ENCODE data around the gene KIR3DL3. TPM values are rescaled to one million over a fixed set of nuclear protein-coding genes. Genes with fewer than 3 reads are reported as not detected.
"Not testable (repeated sequence)": the region's sequence is repeated elsewhere in the genome, so short reads cannot be mapped to it uniquely, and the experiment has no call there.

The KIR3DL3 gene
- total RNA-seq, 1 donor from 2014 or later, result not detected

DNA sequence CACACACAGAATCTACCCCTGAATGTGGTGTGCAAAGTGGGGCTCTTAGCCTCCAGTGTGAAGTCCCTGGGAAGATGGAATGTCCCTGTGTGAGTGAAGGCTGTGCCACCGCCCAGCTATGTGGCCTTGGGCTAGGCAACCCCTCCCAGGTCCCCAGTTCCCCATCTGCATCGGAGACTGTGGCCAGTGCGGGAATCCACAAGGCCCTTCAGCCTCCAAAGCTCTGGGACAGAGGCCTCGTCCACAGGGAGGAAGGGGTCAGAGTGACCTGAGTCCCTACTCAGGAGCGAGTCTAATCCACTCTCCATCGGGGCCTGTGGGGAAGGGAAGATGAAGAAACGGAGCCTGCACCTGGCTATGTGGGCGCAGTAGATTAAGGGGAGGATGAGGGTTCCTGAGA is 19.3 kb upstream of the KIR3DL3 start:
- Histone ChIP-seq H3K4me3 (no peak overlapping the region), H3K4me1 (no peaks in the 10 kb centered on the region), H3K9me3 (no peaks in the 10 kb centered on the region), H3K36me3 (no peaks in the 10 kb centered on the region), H3K27me3 (peaks cover 5% of the 10 kb centered on the region), H3K27ac (no peak overlapping the region)
- intact Hi-C loops (cut with DNase I), result no loop called here
- no peak for ATAC-seq
- DNase-seq, result no peak
- TF ChIP-seq, protein P1, sequence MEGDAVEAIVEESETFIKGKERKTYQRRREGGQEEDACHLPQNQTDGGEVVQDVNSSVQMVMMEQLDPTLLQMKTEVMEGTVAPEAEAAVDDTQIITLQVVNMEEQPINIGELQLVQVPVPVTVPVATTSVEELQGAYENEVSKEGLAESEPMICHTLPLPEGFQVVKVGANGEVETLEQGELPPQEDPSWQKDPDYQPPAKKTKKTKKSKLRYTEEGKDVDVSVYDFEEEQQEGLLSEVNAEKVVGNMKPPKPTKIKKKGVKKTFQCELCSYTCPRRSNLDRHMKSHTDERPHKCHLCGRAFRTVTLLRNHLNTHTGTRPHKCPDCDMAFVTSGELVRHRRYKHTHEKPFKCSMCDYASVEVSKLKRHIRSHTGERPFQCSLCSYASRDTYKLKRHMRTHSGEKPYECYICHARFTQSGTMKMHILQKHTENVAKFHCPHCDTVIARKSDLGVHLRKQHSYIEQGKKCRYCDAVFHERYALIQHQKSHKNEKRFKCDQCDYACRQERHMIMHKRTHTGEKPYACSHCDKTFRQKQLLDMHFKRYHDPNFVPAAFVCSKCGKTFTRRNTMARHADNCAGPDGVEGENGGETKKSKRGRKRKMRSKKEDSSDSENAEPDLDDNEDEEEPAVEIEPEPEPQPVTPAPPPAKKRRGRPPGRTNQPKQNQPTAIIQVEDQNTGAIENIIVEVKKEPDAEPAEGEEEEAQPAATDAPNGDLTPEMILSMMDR (IDR thresholded peaks at IDR 0.05), result no peak

DNA sequence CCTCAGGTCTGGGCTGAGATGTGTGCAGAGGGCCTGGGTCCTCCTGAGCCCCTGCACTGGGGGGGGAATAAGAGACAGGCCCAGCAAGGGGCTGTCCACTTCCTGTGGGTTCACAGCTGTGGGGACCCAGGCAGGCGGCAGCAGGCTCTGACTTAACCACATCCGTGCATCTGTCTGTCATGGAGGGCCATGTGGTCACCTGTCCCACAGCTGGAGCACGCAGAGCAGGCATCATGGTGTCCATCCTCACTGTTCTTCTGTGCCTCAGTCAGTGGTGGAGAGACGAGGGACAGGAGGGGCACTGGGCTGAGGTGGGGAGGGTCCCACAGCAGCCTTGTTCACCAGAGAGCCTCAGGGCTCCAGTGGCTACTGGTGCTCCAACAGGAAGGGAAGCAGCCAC is 16.3 kb upstream of the KIR3DL3 start:
- H3K4me1 ChIP-seq, result no peaks in the 10 kb centered on the region
- H3K4me3 ChIP-seq, result no peak overlapping the region
- TF ChIP-seq, protein P1 (IDR thresholded peaks at IDR 0.05), result no peak
- H3K27me3 ChIP-seq, result no peaks in the 10 kb centered on the region
- ATAC-seq (peak; percentile 38), DNase-seq (no peak)
- H3K27ac ChIP-seq, result no peak overlapping the region
- H3K36me3 ChIP-seq, result no peaks in the 10 kb centered on the region
- intact Hi-C loops (cut with DNase I), result no loop called here
- H3K9me3 ChIP-seq, result no peaks in the 10 kb centered on the region

DNA sequence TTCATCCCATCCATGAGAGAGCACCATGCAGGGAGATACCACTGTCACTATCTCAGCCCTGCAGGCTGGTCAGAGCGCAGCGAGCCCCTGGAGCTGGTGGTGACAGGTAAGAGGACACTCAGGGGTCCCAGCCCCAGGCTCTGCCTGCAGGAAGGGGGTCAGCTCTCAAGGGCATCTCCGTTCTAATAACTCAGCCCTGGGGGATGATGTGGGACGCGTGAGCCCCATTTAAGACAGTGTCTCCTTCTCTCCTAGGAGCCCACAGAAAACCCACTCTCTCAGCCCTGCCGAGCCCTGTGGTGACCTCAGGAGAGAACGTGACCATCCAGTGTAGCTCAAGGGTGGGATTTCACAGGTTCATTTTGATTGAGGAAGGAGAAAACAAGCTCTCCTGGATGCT is 15.5 kb upstream of the KIR3DL3 start:
- no peaks in the 10 kb centered on the region for H3K9me3 ChIP-seq
- no peaks in the 10 kb centered on the region for H3K36me3 ChIP-seq
- ATAC-seq (peak; percentile 22), DNase-seq (no peak)
- H3K4me1 ChIP-seq, result no peaks in the 10 kb centered on the region
- no peak overlapping the region for H3K4me3 ChIP-seq
- TF ChIP-seq, protein P1 (IDR thresholded peaks at IDR 0.05), result no peak
- H3K27ac ChIP-seq, result no peak overlapping the region
- H3K27me3 ChIP-seq, result no peaks in the 10 kb centered on the region
- intact Hi-C loops (cut with DNase I), result no loop called here

DNA sequence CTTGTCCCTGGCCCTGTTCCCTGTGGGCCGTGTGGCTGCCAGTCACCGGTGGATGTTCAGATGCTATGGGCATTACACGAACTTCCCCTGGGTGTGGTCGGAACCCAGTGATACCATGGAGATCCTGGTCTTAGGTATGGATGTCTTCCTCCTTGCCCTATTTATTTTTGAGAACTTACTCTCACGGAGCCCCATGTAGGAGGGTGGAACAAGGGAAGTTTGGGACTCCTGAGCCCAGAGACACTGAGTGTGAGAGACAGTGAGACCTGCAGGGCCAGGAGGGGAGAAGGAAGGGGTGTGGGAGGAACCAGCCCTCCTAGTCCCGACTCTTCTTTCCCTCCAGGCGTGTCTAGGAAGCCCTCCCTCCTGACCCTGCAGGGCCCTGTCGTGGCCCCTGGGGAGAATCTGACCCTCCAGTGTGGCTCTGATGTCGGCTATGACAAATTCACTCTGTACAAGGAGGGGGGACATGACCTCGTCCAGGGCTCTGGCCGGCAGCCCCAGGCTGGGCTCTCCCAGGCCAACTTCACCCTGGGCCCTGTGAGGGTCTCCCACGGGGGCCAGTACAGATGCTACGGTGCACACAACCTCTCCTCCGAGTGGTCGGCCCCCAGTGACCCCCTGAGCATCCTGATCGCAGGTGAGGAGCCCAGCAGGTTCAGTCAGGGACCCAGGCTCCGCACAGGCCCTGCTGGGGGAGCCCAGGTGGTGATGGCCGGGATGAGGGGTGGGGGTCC is 14.9 kb upstream of the KIR3DL3 start:
- Histone ChIP-seq H3K4me1 (no peaks in the 10 kb centered on the region), H3K9me3 (no peaks in the 10 kb centered on the region), H3K36me3 (no peaks in the 10 kb centered on the region), H3K27me3 (no peaks in the 10 kb centered on the region), H3K27ac (no peak overlapping the region), H3K4me3 (no peak overlapping the region)
- ATAC-seq, result no peak
- intact Hi-C loops (cut with DNase I), result no loop called here
- TF ChIP-seq, protein P1 (IDR thresholded peaks at IDR 0.05), result no peak
- no peak for DNase-seq

DNA sequence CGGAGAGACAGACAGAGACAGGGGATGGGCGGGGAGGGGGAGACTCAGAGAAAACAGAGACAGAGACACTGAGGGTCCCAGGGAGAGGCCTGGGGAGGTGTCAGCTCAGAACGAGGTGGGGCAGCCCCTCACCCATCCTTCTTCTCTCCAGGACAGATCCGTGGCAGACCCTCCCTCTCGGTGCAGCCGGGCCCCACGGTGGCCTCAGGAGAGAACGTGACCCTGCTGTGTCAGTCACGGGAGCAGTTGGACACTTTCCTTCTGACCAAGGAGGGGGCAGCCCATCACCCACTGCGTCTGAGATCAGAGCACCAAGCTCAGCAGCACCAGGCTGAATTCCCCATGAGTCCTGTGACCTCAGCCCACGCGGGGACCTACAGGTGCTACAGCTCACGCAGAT is 14.3 kb upstream of the KIR3DL3 start:
- intact Hi-C loops (cut with DNase I); DNase-seq; ATAC-seq: not testable (repeated sequence)

DNA sequence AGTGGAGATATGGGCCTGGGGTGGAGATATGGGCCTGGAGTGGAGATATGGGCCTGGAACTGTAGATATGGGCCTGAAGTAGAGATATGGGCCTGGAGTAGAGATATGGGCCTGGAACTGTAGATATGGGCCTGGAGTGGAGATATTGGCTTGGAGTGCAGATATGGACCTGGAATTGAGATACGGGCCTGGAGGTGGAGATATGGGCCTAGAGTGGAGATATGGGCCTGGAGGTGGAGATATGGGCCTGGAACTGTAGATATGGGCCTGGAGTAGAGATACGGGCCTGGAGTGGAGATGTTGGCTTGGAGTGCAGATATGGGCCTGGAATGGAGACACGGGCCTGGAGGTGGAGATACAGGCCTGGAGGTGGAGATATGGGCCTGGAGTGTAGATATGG is 402 bp downstream of the KIR3DL3 start:
- Histone ChIP-seq H3K9me3 (peaks cover 11% of the 10 kb centered on the region), H3K4me1 (no peaks in the 10 kb centered on the region), H3K4me3 (no peak overlapping the region), H3K36me3 (no peaks in the 10 kb centered on the region), H3K27me3 (no peaks in the 10 kb centered on the region), H3K27ac (no peak overlapping the region)
- intact Hi-C loops (cut with DNase I), result no loop called here
- DNase-seq (no peak), ATAC-seq (no peak)
- TF ChIP-seq, protein P1 (IDR thresholded peaks at IDR 0.05), result no peak

More for the DNA sequence above, 14.3 kb upstream of the KIR3DL3 start:
- H3K27ac ChIP-seq, H3K27me3 ChIP-seq, H3K4me3 ChIP-seq, H3K36me3 ChIP-seq, H3K9me3 ChIP-seq, H3K4me1 ChIP-seq: not testable (repeated sequence)
